Left renal cortex interstitium (tissue), 4 donors: ENCODE results near the gene DCAF11. TPM values are rescaled to one million over a fixed set of nuclear protein-coding genes. Genes with fewer than 3 reads are reported as not detected.

Source experiments
- DNase-seq, 4 donors: peaks; one replicate each; pipeline ENCODE4 v3.0.0-alpha.2; 2013; ENCODE audit warnings: low read depth in 4 of 4, low spot score in 2 of 4, missing footprints in 1 of 4
- polyA plus RNA-seq, 4 donors: library from polyadenylated mRNA; unstranded; fragments of 120-200 nt; gene quantifications; one replicate each; pipeline ENCODE4 v1.2.1, GENCODE V29; 2013; ENCODE audit not compliant: insufficient read length in 4 of 4

Gene DCAF11
- polyA plus RNA-seq, 4 donors = 77.2 to 88.6 (median 83.0) TPM

- DNase-seq = no peak
These were observed 36.4 kb upstream of the DCAF11 start for GRCh38 chr14:24078146-24078545.

- DNase-seq = no peak
These were observed 35.0 kb upstream of the DCAF11 start for GRCh38 chr14:24079491-24080141.

- DNase-seq = no peak
These were observed 34.4 kb upstream of the DCAF11 start for GRCh38 chr14:24080142-24080530.

- DNase-seq = no peak
These were observed 33.5 kb upstream of the DCAF11 start for GRCh38 chr14:24080888-24081738.

GRCh38 chr14:24081739-24082211 lies 32.8 kb upstream of the DCAF11 start:
- no peak for DNase-seq

- DNase-seq = no peak
These were observed 32.0 kb upstream of the DCAF11 start for GRCh38 chr14:24082411-24083080.

- DNase-seq = no peak
These were observed 31.1 kb upstream of the DCAF11 start for GRCh38 chr14:24083462-24083861.

- no peak for DNase-seq
These were observed 30.1 kb upstream of the DCAF11 start for GRCh38 chr14:24084440-24084839.

- DNase-seq = no peak
These were observed 29.4 kb upstream of the DCAF11 start for GRCh38 chr14:24085215-24085614.

- DNase-seq = no peak
These were observed 28.2 kb upstream of the DCAF11 start for GRCh38 chr14:24086193-24086955.

- no peak for DNase-seq
These were observed 27.6 kb upstream of the DCAF11 start for GRCh38 chr14:24087004-24087403.

- DNase-seq = no peak
These were observed 26.5 kb upstream of the DCAF11 start for GRCh38 chr14:24088095-24088494.

GRCh38 chr14:24089890-24090289 lies 24.7 kb upstream of the DCAF11 start:
- no peak for DNase-seq

- DNase-seq = no peak
These were observed 22.5 kb upstream of the DCAF11 start for GRCh38 chr14:24092110-24092504.

- no peak for DNase-seq
These were observed 21.9 kb upstream of the DCAF11 start for GRCh38 chr14:24092505-24093206.

- no peak for DNase-seq
These were observed 21.2 kb upstream of the DCAF11 start for GRCh38 chr14:24093207-24093900.

- DNase-seq = no peak
These were observed 20.4 kb upstream of the DCAF11 start, which contains the start of gene PCK2 for GRCh38 chr14:24093901-24094840. TSS of gene PCK2 (plus strand) at chr14:24094311. CDS start at chr14:24094406, 95 bp downstream.

GRCh38 chr14:24094841-24095270 lies 19.7 kb upstream of the DCAF11 start:
- no peak for DNase-seq
